ENCODE results near the gene HOXD13.
A peak's percentile ranks its signal among the peaks of the same experiment; 100 is the strongest.

The HOXD13 gene

DNA sequence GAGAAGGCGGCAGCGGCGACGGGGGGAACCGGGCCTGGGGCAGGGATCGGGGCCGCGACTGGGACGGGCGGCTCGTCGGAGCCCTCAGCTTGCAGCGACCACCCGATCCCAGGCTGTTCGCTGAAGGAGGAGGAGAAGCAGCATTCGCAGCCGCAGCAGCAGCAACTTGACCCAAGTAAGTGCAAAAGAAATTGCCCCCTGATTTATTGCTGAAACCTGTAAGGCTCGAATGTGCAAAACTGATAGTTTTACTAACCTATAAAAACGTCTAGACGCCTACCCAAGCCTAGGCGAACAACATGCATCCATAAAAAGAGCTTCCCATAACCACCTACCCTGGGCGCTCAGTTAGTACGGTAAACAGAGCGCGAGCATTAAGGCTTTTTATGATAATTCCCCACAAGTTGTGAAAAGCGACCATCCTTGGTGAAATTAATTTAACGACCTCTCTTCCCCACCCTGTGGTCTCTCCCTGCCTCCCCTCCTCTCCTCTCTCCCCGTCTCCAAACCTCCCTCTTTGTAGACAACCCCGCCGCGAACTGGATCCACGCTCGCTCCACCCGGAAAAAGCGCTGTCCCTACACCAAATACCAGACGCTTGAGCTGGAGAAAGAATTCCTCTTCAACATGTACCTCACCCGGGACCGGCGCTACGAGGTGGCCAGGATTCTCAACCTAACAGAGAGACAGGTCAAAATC is 31.0 kb downstream of the HOXD13 start:
- Mint-ChIP-seq H3K4me3 (no peak overlapping the region), H3K4me1 (peaks cover 2% of the 10 kb centered on the region)

DNA sequence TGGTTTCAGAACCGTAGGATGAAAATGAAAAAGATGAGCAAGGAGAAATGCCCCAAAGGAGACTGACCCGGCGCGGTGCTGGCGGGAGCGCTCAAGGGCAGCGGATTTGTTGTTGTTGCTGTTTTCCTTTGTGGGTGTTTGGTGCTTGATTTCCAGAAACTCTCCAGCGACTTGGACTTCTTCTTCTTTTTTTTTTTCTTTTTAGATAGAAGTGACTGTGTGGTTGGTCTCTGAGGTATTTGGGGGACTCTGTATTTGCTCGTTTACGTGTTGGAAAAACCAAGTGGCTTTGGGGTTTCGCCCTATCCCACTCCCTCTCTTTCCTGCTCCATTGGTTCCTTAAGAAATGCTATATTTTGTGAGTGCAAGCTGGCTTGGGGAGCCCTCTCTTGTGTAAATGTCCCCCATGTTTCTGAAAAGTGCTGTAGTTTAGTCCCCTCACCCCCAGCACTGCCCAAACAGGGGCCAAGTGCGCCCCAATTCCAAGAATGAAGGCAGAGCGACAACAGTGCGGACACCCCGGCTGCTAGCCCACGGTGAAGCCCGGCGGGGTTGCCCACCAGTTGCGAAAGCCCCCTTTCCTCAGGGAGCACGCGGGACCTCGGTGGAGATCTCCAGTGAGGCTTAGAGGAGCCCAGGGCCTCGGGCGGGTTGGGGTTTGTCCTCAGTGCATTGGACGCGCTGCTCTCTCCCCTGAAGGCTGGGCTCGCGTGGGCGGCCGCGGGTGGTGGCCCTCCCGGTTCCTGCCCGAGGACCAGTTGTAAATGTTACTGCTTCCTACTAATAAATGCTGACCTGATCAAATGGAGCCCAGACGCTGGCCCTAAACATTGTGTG is 31.8 kb downstream of the HOXD13 start:
- H3K27ac Mint-ChIP-seq, result peak overlapping the region; percentile 24
- H3K4me3 Mint-ChIP-seq, result no peak overlapping the region

More for the DNA sequence above, 31.0 kb downstream of the HOXD13 start:
- Mint-ChIP-seq H3K9me3 (no peaks in the 10 kb centered on the region), H3K36me3 (no peaks in the 10 kb centered on the region), H3K27ac (no peak overlapping the region), H3K27me3 (peaks cover 36% of the 10 kb centered on the region)
- DNase-seq (ENCODE audit: low spot score in 2 of 2) (no peak), ATAC-seq (ENCODE audit: low read depth) (no peak)

DNA sequence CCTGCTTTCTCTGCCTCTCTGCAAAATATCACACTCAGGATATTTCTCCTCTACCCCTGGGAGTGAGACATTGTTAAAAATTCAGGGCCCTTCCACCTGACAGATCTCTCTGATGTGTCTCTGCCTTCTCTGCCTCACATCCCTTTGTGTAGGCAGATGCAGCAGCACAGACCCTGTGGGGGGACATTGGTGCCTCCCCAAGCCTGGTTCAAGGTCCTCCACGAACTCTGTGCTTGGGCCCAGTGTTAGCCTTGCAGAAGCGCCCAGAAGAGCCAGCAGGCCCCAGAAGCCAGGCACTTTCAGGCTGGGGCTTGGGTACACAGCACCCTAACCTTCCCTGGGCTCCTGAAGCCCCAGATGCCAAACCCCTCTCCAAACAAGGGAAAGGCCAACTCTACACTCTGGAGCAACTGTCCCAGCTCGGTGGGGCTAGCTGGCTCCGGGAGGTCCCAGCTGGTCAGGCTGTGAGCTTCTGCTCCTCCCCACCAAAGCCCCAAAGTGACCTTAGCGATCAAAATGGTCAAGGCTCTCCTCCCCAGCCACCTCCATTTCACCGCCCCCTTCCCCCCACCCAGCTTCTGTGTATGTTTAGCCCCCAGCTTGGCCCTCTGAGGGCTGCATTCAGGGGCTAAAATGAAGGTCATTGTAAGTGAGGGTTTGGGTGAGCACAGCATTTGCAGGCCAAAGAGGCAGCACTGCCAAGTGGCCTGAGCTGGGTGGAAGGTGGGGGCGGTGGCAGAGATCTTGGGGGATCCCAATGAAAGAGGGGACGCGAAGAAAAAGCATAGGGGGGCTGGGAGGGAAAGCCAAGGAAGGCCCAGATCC is 32.6 kb downstream of the HOXD13 start:
- Mint-ChIP-seq H3K27ac (peak overlapping the region; percentile 24), H3K4me1 (peaks cover 2% of the 10 kb centered on the region), H3K27me3 (peaks cover 27% of the 10 kb centered on the region), H3K36me3 (no peaks in the 10 kb centered on the region), H3K9me3 (no peaks in the 10 kb centered on the region), H3K4me3 (no peak overlapping the region)
- ATAC-seq (ENCODE audit: low read depth) (no peak), DNase-seq (ENCODE audit: low spot score in 2 of 2) (no peak)

More for the DNA sequence above, 31.8 kb downstream of the HOXD13 start:
- H3K27me3 Mint-ChIP-seq, result peaks cover 34% of the 10 kb centered on the region
- ATAC-seq (ENCODE audit: low read depth) (no peak), DNase-seq (ENCODE audit: low spot score in 2 of 2) (no peak)
- H3K9me3 Mint-ChIP-seq, result no peaks in the 10 kb centered on the region
- H3K36me3 Mint-ChIP-seq, result no peaks in the 10 kb centered on the region
- H3K4me1 Mint-ChIP-seq, result peaks cover 2% of the 10 kb centered on the region

DNA sequence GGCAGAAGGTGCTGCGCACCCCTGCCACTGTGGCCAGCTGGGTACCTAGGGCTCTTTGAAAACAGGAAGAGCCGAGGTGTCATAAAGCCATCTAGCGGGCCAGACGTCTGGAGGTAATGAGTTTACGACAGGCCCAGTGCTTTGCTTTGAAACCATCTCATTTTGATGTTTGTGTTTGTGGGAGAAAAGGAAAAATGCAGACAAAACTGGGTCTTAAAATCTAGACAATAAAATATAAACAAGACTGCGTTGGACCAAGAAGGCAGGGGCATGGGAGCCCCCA is 33.2 kb downstream of the HOXD13 start:
- peaks cover 24% of the 10 kb centered on the region for H3K27me3 Mint-ChIP-seq
- no peak overlapping the region for H3K27ac Mint-ChIP-seq
- H3K9me3 Mint-ChIP-seq, result no peaks in the 10 kb centered on the region
- ATAC-seq (ENCODE audit: low read depth) (no peak), DNase-seq (ENCODE audit: low spot score in 2 of 2) (no peak)
- H3K4me3 Mint-ChIP-seq, result no peak overlapping the region
- H3K36me3 Mint-ChIP-seq, result no peaks in the 10 kb centered on the region
- H3K4me1 Mint-ChIP-seq, result peaks cover 2% of the 10 kb centered on the region

DNA sequence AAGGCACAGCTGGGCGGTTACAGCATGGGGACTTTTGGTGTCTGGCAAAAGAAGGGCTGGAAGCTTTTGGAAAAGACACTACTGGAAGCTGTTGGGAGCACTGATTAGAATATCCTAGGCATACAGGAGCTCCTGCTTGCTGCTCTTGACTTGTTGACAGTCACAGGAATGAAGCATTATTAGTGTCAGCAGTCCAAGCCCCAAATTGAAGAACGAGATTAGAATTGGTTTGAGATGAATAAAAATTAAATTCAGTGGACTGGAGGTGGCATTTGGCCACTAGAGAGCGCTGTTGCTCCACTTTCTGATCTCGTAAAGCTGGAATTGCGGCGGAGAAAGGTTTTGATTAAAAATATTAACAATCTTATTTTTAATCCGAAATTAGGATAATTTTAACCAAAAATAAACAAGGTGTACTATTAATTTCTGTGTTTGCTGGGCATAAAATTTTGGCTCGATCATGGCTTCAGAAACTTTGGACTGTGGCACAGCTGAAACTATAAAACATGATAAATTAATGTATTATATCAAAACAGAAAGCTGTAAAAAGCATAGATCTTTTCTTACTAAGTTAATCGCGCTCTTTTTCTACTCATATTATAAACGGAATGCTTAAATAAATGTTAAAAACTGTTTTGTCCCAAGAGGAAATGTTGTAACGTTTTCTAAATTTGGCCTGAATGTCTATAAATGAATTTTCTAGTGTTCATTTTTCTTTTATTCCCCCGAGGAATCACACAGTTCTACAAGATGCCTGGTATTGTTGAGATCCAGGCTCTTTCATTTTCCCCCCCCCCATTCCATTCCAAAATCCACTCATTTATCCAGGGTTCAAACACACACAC is 34.6 kb downstream of the HOXD13 start:
- peak; percentile 37 for ATAC-seq (ENCODE audit: low read depth)
- Mint-ChIP-seq H3K9me3 (no peaks in the 10 kb centered on the region), H3K27me3 (peaks cover 30% of the 10 kb centered on the region), H3K36me3 (peaks cover 2% of the 10 kb centered on the region), H3K4me3 (no peak overlapping the region), H3K27ac (peak overlapping the region; percentile 78), H3K4me1 (peaks cover 2% of the 10 kb centered on the region)
- DNase-seq (ENCODE audit: low spot score in 2 of 2), result peak; percentile 66 to 74

DNA sequence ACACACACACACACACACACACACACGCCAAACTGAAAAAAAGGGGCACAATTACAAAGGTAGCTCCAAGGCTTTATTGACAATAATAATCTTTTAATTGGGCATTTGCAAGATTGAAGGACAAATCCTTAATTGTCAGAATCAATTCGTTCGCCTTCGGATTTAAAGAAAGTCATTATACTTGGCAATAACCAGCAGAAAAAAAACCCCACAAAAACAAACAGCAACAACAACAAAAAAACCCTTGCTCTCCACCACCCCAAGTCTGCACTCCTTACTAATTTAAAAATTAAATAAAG is 35.2 kb downstream of the HOXD13 start:
- H3K9me3 Mint-ChIP-seq, result no peaks in the 10 kb centered on the region
- H3K27ac Mint-ChIP-seq, result peak overlapping the region; percentile 78
- H3K4me1 Mint-ChIP-seq, result peaks cover 5% of the 10 kb centered on the region
- DNase-seq (ENCODE audit: low spot score in 2 of 2) (no peak), ATAC-seq (ENCODE audit: low read depth) (no peak)
- no peak overlapping the region for H3K4me3 Mint-ChIP-seq
- H3K36me3 Mint-ChIP-seq, result peaks cover 2% of the 10 kb centered on the region
- peaks cover 34% of the 10 kb centered on the region for H3K27me3 Mint-ChIP-seq

DNA sequence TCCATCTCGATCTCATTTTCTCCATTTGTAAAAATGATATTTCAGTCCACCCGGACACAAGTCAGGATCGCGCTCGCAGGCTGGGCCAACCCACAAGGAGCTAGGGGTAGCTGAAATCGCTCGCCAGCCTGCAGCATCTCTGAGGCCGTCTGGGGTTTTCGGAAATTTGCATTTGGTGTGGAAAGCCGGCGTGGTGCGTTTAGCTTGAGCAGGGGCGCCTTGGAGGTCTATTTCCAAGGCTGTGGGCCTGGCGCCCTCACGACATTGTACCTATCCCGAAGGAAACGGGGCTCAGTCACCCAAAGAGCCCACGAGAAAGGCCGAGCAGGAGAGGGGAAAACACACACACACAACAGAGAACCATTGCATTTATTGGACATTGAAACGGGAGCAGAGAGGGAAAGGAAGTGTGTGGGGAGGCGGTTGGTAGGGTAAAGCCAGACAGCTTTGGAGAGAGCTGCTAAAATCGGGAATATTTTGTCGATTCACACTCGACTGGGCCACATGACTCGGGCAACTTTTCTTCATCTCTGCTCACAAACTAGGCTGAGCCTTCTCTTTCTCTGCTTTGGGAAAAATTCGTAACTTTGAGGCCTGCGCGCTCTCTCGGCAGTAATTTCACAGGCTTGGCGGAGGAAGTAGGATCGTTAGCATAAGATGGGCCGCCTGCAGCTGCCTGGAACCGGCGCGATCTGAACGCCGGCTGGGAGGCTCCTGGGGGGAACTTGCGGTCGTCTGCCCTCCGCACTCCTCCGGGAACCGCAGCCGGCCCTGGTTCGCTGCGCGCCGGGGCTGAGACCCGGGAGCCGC is 35.9 kb downstream of the HOXD13 start:
- Mint-ChIP-seq H3K4me1 (peaks cover 5% of the 10 kb centered on the region), H3K4me3 (no peak overlapping the region), H3K27me3 (peaks cover 35% of the 10 kb centered on the region), H3K36me3 (peaks cover 2% of the 10 kb centered on the region), H3K27ac (peak overlapping the region; percentile 78), H3K9me3 (no peaks in the 10 kb centered on the region)
- DNase-seq (ENCODE audit: low spot score in 2 of 2) (no peak), ATAC-seq (ENCODE audit: low read depth) (no peak)

DNA sequence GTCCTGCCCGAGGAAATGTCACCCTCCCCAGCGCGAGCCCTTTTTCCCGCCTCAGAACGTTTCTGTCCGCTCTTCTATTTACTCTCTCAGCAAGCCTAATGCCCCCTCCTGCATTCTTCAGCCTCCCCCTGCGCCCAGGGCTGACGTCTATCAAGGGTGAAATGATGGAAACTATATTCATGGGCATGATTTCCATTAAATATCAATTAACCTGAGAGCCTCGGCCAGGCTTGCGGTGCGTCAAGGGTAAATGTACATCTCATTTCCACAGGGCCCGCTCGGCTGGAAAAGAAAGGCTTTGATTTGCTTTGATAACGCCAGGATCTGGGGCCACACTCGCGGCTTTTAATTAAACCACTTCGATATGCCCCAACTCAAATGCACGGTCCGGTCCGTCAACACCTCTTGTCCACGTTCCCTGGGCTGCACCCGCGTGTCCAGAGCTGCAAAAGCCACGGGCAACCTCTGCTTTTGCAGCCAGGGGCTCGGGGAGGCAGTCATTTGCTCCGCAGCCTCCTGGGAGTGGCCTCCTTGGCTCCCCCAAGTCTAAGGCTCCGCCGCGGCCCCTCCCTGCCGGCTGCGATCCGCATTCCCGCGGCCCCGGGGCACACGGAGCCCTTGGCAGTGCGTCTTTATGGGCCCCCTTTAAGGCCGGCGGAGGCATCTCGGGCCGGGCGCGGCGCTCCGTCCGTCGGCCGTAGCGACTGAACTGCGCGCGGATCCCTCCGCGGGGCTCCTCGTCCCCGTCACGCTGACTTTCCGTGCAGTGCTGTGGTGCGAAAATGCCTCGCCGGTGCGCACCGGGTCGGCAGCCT is 36.7 kb downstream of the HOXD13 start, which contains the start of gene HOXD8:
HOXD8 (plus strand) TSS at position 724 of the 815 bp plus-strand sequence. CDS start 662 bp downstream, outside the sequence.
- H3K27me3 Mint-ChIP-seq, result peaks cover 34% of the 10 kb centered on the region
- H3K4me1 Mint-ChIP-seq, result peaks cover 5% of the 10 kb centered on the region
- peaks cover 2% of the 10 kb centered on the region for H3K36me3 Mint-ChIP-seq
- no peak within 1 kb of the TSS for H3K4me3 Mint-ChIP-seq
- DNase-seq (ENCODE audit: low spot score in 2 of 2) (no peak), ATAC-seq (ENCODE audit: low read depth) (no peak)
- peak within 1 kb of the TSS; percentile 78 for H3K27ac Mint-ChIP-seq
- H3K9me3 Mint-ChIP-seq, result no peaks in the 10 kb centered on the region

DNA sequence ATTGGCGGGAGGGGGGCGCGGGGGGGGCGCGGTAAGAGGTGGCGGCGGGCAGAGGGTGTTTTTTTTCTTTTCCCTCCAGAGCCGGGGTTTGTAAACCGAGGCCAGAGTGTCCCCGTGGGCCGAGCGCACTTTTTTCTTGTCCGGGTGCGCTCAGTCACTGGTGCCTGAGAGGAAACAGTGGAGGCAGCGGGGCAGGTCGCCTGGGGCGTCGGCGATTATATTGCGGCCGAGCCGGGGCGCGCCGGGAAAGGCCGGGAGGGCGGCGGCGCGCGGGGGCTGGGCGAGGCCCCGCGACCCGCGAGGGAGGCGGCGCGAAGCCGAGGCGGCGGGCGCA is 37.3 kb downstream of the HOXD13 start:
- peaks cover 2% of the 10 kb centered on the region for H3K36me3 Mint-ChIP-seq
- no peaks in the 10 kb centered on the region for H3K9me3 Mint-ChIP-seq
- peaks cover 31% of the 10 kb centered on the region for H3K27me3 Mint-ChIP-seq
- no peak for ATAC-seq (ENCODE audit: low read depth)
- H3K4me1 Mint-ChIP-seq, result peaks cover 5% of the 10 kb centered on the region
- DNase-seq (ENCODE audit: low spot score in 2 of 2), result no peak
- H3K27ac Mint-ChIP-seq, result no peak overlapping the region
- H3K4me3 Mint-ChIP-seq, result no peak overlapping the region

DNA sequence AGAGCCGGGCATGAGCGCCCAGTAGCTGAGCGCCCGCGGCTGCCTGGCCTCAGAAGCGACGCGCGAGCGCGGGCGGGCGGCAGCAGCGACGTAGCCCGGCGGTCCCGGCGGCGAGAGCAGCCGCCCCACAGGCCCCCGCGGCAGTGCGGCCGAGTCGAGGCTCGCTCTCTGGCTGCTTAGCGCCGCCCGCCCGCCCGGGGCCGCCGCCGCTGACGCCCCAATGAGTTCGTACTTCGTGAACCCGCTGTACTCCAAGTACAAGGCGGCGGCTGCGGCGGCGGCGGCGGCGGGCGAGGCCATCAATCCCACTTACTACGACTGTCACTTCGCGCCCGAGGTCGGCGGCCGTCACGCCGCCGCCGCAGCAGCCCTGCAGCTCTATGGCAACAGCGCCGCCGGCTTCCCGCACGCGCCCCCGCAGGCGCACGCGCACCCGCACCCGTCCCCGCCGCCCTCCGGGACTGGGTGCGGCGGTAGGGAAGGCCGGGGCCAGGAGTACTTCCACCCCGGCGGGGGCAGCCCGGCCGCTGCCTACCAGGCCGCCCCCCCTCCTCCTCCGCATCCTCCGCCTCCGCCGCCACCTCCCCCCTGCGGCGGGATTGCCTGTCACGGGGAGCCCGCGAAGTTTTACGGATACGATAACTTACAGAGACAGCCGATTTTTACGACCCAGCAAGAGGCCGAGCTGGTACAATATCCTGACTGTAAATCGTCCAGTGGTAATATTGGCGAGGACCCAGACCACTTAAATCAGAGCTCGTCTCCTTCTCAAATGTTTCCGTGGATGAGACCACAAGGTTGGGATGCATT is 37.8 kb downstream of the HOXD13 start:
- no peak for DNase-seq (ENCODE audit: low spot score in 2 of 2)
- no peak for ATAC-seq (ENCODE audit: low read depth)
- Mint-ChIP-seq H3K27ac (peak overlapping the region; percentile 87), H3K4me1 (peaks cover 5% of the 10 kb centered on the region), H3K27me3 (peaks cover 29% of the 10 kb centered on the region), H3K9me3 (no peaks in the 10 kb centered on the region), H3K36me3 (peaks cover 2% of the 10 kb centered on the region), H3K4me3 (peak overlapping the region; percentile 29)

DNA sequence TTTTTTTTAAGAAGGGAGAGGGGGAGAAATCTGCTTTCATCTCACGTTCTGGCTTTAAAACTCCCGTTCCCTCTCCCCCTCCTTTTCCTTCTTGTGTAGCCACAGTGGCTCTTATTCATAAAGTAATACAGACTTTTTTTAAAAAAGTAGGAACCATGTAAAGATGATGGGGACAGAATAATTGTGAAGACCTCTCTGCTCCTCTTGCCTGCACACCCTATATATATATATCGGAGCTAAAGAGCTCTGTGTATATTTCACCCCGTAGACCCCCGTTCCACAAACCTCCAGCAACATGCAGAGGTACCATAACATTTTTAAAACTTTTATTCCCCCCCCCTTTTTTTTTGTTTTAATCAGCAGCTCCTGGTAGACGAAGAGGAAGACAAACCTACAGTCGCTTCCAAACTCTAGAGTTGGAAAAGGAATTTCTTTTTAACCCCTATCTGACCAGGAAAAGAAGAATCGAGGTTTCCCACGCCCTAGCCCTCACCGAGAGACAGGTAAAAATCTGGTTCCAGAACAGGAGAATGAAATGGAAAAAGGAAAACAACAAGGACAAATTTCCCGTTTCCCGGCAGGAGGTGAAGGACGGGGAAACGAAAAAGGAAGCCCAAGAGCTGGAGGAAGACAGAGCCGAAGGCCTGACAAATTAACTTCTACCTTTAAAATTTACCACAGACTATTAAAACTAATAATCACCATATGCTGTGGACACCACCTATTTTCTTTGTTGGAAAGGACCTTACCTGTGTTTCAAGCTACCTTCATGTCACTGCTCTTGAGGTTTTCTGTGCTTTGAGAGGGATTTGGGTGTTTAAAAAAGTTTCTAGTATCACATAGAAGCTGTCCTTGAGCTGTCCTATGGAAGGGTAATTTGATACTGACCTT is 38.7 kb downstream of the HOXD13 start:
- Mint-ChIP-seq H3K36me3 (peaks cover 2% of the 10 kb centered on the region), H3K27ac (peak overlapping the region; percentile 87), H3K4me3 (no peak overlapping the region), H3K9me3 (peaks cover 2% of the 10 kb centered on the region), H3K4me1 (peaks cover 12% of the 10 kb centered on the region), H3K27me3 (peaks cover 34% of the 10 kb centered on the region)
- ATAC-seq (ENCODE audit: low read depth) (no peak), DNase-seq (ENCODE audit: low spot score in 2 of 2) (no peak)
